Stomach (tissue), 9 donors: Measurements from ENCODE around the gene PRSS8. TPM values are rescaled to one million over a fixed set of nuclear protein-coding genes. Genes with fewer than 3 reads are reported as not detected.
A peak's percentile ranks its signal among the peaks of the same experiment; 100 is the strongest.

Source experiments
- DNase-seq, 2 donors: peaks; one replicate each; pipeline versions ENCODE4 v3.0.0 to v3.0.0-alpha.2; 2013 to 2019
- H3K27ac ChIP-seq, 5 donors: fragments of 200-600 bp in 4 of 5; sonication (generic) in 4 of 5; one replicate each; pipeline ENCODE4 v1.5.1; 2013 to 2019; ENCODE audit warnings: mild to moderate bottlenecking in 1 of 5, moderate library complexity in 1 of 5
- H3K27me3 ChIP-seq, 3 donors: fragments of 200-600 bp; sonication (generic); one replicate each; pipeline ENCODE4 v1.5.1; 2017 to 2019; ENCODE audit warnings: mixed run types in 1 of 3
- H3K36me3 ChIP-seq, 4 donors: fragments of 200-600 bp; sonication (generic); 1 replicate in 3 of 4; 2 replicates in 1 of 4; pipeline ENCODE4 v1.5.1; 2016 to 2019
- H3K4me1 ChIP-seq, 4 donors: fragments of 200-600 bp; sonication (generic); one replicate each; pipeline ENCODE4 v1.5.1; 2016 to 2019
- H3K4me3 ChIP-seq, 4 donors: fragments of 200-600 bp; sonication (generic) in 3 of 4; one replicate each; pipeline ENCODE4 v1.5.1; 2016 to 2019; ENCODE audit warnings: mild to moderate bottlenecking in 1 of 4
- H3K9me3 ChIP-seq, 4 donors: fragments of 200-600 bp; sonication (generic); one replicate each; pipeline ENCODE4 v1.5.1; 2016 to 2019
- CTCF ChIP-seq, 7 experiments: fragments of 450-650 bp in 4 of 7; fragments of 200-600 bp in 3 of 7; sonication (generic) in 3 of 7; IDR thresholded peaks; one replicate each; pipeline ENCODE4 v1.5.1; 2016 to 2019; ENCODE audit warnings: antibody characterized with exemption in 7 of 7, control low read depth in 2 of 7, mild to moderate bottlenecking in 1 of 7
- EP300 ChIP-seq: sonication (generic); formaldehyde crosslinking; IDR thresholded peaks from one replicate; pipeline ENCODE4 v1.6.1; 2017; ENCODE audit warnings: antibody characterized with exemption
- POLR2A ChIP-seq, 4 donors: fragments of 450-650 bp; IDR thresholded peaks; one replicate each; pipeline ENCODE4 v1.6.1; 2016; ENCODE audit warnings: antibody characterized with exemption in 4 of 4, control low read depth in 2 of 4, mild to moderate bottlenecking in 1 of 4, moderate library complexity in 1 of 4
- POLR2AphosphoS5 ChIP-seq, 3 donors: sonication (generic); formaldehyde crosslinking; IDR thresholded peaks; one replicate each; pipeline ENCODE4 v1.6.1; 2016; ENCODE audit warnings: antibody characterized with exemption in 3 of 3
- WGBS, 5 donors: extraction: QIAGEN DNeasy Blood & Tissue Kit in 3 of 5; methylation state at CpG; one replicate each; pipeline versions ENCODE4 v1.1.5 to v1.1.7; 2013 to 2018; 5-methylcytosine and 5-hydroxymethylcytosine counted together
- intact Hi-C: fragments of 100-400 bp; cut with DNase I; formaldehyde crosslinking; loops from one replicate; pipeline ENCODE4 v1.15.1; 2023; ENCODE audit warnings: low total_unique reads
- polyA plus RNA-seq, 3 donors: library from polyadenylated mRNA; stranded (reverse); fragments of 200-250 nt; gene quantifications; one replicate each; pipeline ENCODE4 v1.2.3, GENCODE V29; 2013
- total RNA-seq, 5 donors: library from RNA; depleted of rRNA; stranded (reverse); fragments of >200 nt; gene quantifications; one replicate each; pipeline versions ENCODE4 v1.1.0 to v1.2.3, GENCODE V29; 2014 to 2016
- donor health status: healthy with polysubstance abuse.
- donor health status: Bipolar disorder and iron deficiency.
- donor health status: healthy.

Gene PRSS8
- total and polyA plus RNA-seq, 8 donors, result 5.8 to 176 (median 93.0) TPM

- intact Hi-C loops, result no loop called here
- Histone ChIP-seq H3K4me1 (peaks cover 41 to 68% (median 55%) of the 10 kb centered on the region in 4 donors), H3K27me3 (no peaks in the 10 kb centered on the region), H3K4me3 (peak overlapping the region in 1 of 4 donors; percentile 3), H3K9me3 (no peaks in the 10 kb centered on the region), H3K36me3 (peaks cover 35 to 41% (median 38%) of the 10 kb centered on the region in 4 donors), H3K27ac (peak overlapping the region in 1 of 5 donors; percentile 1)
- TF ChIP-seq CTCF (IDR thresholded peaks at IDR 0.05) (no peak), EP300 (no peak), POLR2A (IDR thresholded peaks at IDR 0.05) (no peak), POLR2AphosphoS5 (IDR thresholded peaks at IDR 0.05) (no peak)
- DNase-seq, result peak in 1 of 2 donors; percentile 6
- 82 to 89% (median 85%) methylated on average over 23 to 26 of the region's 26 CpGs for WGBS, 5 donors
Observed at GRCh38 chr16:31110106-31111034, 25.2 kb downstream of the PRSS8 start.

- H3K9me3 ChIP-seq, result no peaks in the 10 kb centered on the region
- no peaks in the 10 kb centered on the region for H3K27me3 ChIP-seq
- peaks cover 40 to 66% (median 53%) of the 10 kb centered on the region in 4 donors for H3K4me1 ChIP-seq
- peak overlapping the region in 3 of 5 donors; percentile 88 to 95 (median 94) for H3K27ac ChIP-seq
- 84 to 92% (median 88%) methylated on average over 12 of the region's 12 CpGs for WGBS, 5 donors
- H3K4me3 ChIP-seq, result peak overlapping the region in 2 of 4 donors; percentile 70 to 88
- DNase-seq, result no peak
- peaks cover 35 to 41% (median 38%) of the 10 kb centered on the region in 4 donors for H3K36me3 ChIP-seq
- TF ChIP-seq CTCF (IDR thresholded peaks at IDR 0.05) (no peak), EP300 (no peak), POLR2AphosphoS5 (IDR thresholded peaks at IDR 0.05) (no peak), POLR2A (IDR thresholded peaks at IDR 0.05) (no peak)
- intact Hi-C loops, result no loop called here
Observed at GRCh38 chr16:31109622-31110021, 25.9 kb downstream of the PRSS8 start.

GRCh38 chr16:31108794-31109558 is 26.6 kb downstream of the PRSS8 start:
- Histone ChIP-seq H3K9me3 (no peaks in the 10 kb centered on the region), H3K4me1 (peaks cover 35 to 60% (median 46%) of the 10 kb centered on the region in 4 donors), H3K36me3 (peaks cover 35 to 41% (median 38%) of the 10 kb centered on the region in 4 donors), H3K4me3 (peak overlapping the region; percentile 70 to 99 (median 94)), H3K27ac (peak overlapping the region; percentile 88 to 96 (median 95)), H3K27me3 (no peaks in the 10 kb centered on the region)
- 36 to 71% (median 41%) methylated on average over 30 to 57 of the region's 57 CpGs for WGBS, 5 donors
- intact Hi-C loops, result no loop called here
- TF ChIP-seq CTCF (IDR thresholded peaks at IDR 0.05) (no peak), POLR2A (IDR thresholded peaks at IDR 0.05) (no peak), POLR2AphosphoS5 (IDR thresholded peaks at IDR 0.05) (no peak), EP300 (no peak)
- DNase-seq, result no peak
